H1 (cell line): Measurements from ENCODE around the gene TMEM114. TPM values are rescaled to one million over a fixed set of nuclear protein-coding genes. Genes with fewer than 3 reads are reported as not detected.

Experiments used
- NANOG ChIP-seq: IDR thresholded peaks from 2 replicates; pipeline ENCODE4 v1.6.1; 2011; ENCODE audit warnings: low read length, low read depth, mild to moderate bottlenecking, inconsistent platforms; ENCODE audit not compliant: insufficient read depth, poor library complexity, severe bottlenecking
- RBBP5 ChIP-seq: IDR thresholded peaks from 2 replicates; pipeline ENCODE4 v1.7.1; 2012; ENCODE audit warnings: low read depth, mild to moderate bottlenecking, inconsistent platforms, low read length, moderate library complexity, borderline replicate concordance
- RXRA ChIP-seq: IDR thresholded peaks from 2 replicates; pipeline ENCODE4 v1.6.1; 2011; ENCODE audit warnings: low read depth, mild to moderate bottlenecking, low read length, moderate library complexity; ENCODE audit not compliant: insufficient read depth
- polyA plus RNA-seq, 7 experiments: library from polyadenylated mRNA; depleted of rRNA in 3 of 7; stranded (reverse) in 5 of 7; unstranded in 2 of 7; fragments of >200 nt in 5 of 7; fragments of 200-250 nt in 2 of 7; gene quantifications; 1 replicate in 5 of 7; 2 replicates in 1 of 7; 4 replicates in 1 of 7; pipeline versions ENCODE4 v1.2.1 to v1.2.3, GENCODE V29; 2011 to 2013; ENCODE audit warnings: missing spikeins in 2 of 7, mixed read lengths in 2 of 7
- total RNA-seq: library from RNA; stranded (reverse); fragmentation: NEBNext Ultra II Directional; extraction: Animal tissue kit (Norgen Biotek cat#: 25700); gene quantifications from 2 replicates; pipeline ENCODE4 v1.2.1, GENCODE V29; 2021

TMEM114 gene
- total and polyA plus RNA-seq, 2 of the 8 experiments (the other 6 are each of a cell fraction or from before 2014, with no cell fraction given) = 1.6 to 2.9 TPM

DNA sequence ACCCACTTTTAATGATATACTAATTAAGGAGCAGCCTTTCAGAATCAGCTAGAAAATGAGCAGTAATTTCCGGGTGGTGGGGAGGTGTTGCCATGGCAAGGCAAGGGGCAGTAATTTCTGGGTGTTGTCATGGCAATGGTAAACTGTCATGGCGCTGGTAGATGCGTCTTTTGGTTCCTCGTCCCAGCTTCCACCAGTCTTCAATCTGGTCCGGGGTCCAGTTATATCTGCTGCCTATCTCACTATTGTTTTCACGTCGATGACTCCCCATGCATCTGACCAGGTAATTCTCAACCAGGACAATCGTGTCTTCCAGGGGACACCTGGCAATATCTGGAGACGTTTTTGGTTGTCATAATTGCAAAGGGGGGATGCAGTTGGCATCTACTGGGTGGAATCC lies 34.9 kb downstream of the TMEM114 start (continued):
- TF ChIP-seq NANOG = no peak
- TF ChIP-seq RXRA = no peak
- no peak for TF ChIP-seq RBBP5
- TF ChIP-seq, all 59 proteins: peak for 0
